ENCODE data around the gene ATG2A. TPM values are rescaled to one million over a fixed set of nuclear protein-coding genes. Genes with fewer than 3 reads are reported as not detected.
A peak's percentile ranks its signal among the peaks of the same experiment; 100 is the strongest.

ATG2A gene
- total and polyA plus RNA-seq, 2 experiments from 2014 or later = 11.7 to 18.1 TPM

GRCh38 chr11:64923944-64924909 is 7.2 kb upstream of the ATG2A start, which contains the start of gene PPP2R5B:
PPP2R5B (plus strand) TSS chr11:64924689; CDS start chr11:64925735, 1,046 bp downstream.
- peak; percentile 96 for DNase-seq (ENCODE audit: low spot score)
- H4K20me1 ChIP-seq (ENCODE audit: insufficient read depth, poor library complexity, severe bottlenecking) = no peaks in the 10 kb centered on the region
- no peak for TF ChIP-seq CTCF (IDR thresholded peaks at IDR 0.05; ENCODE audit: poor library complexity)
- TF ChIP-seq EZH2 (IDR thresholded peaks at IDR 0.05; ENCODE audit: borderline replicate concordance) = no peak
- no peak for TF ChIP-seq EZH2phosphoT487 (IDR thresholded peaks at IDR 0.05; ENCODE audit: low read depth, severe bottlenecking, unreplicated experiment)
- H3K27ac ChIP-seq = peak within 1 kb of the TSS; percentile 89
- no peaks in the 10 kb centered on the region for H3K9me2 ChIP-seq (replicated peaks; ENCODE audit: insufficient read depth)
- peak within 1 kb of the TSS; percentile 86 for H2AFZ ChIP-seq
- peak within 1 kb of the TSS; percentile 89 for H3K4me2 ChIP-seq
- no peaks in the 10 kb centered on the region for H3K27me3 ChIP-seq
- H3K4me3 ChIP-seq = peak within 1 kb of the TSS; percentile 91
- H3K79me2 ChIP-seq = peaks cover 8% of the 10 kb centered on the region
- 4% methylated on average over 27 of the region's 47 CpGs for WGBS (ENCODE audit: low lambda C conversion rate, missing lambda C conversion rate)
- H3K9me3 ChIP-seq (ENCODE audit: low read depth) = no peaks in the 10 kb centered on the region
- H3K4me1 ChIP-seq (ENCODE audit: insufficient read depth) = peaks cover 3% of the 10 kb centered on the region
- H3K36me3 ChIP-seq (replicated peaks; ENCODE audit: insufficient read depth, low read depth) = no peaks in the 10 kb centered on the region

DNA sequence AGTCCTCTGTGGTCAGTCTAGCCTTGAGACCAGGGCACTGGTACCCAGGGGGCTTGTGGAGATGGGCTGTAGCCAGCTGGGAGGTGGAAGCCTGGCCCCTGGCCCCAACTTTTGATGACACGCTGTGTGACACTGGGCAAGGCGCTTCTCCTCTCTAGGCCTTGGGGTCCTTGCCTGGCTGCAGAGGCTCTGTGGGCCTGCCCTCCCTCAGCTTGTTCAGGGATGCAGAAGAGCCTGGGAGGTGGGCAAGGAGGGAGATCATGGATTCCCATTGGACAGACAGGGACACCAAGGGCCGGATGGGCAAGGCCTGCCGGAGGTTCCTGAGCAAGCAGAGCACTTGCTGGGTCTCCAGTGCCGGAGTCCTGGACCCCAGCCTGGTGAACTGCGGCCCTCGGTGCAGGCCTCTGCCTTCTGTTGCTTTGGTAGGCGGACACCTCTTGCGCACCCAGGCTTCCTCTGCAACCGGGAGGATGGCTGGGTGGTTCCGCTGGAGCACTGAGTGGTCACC is 6.2 kb upstream of the ATG2A start:
- WGBS (ENCODE audit: low lambda C conversion rate, missing lambda C conversion rate) = 96% methylated on average over 11 of the region's 11 CpGs
- TF ChIP-seq EZH2 (IDR thresholded peaks at IDR 0.05; ENCODE audit: borderline replicate concordance) (no peak), EZH2phosphoT487 (IDR thresholded peaks at IDR 0.05; ENCODE audit: low read depth, severe bottlenecking, unreplicated experiment) (no peak), CTCF (IDR thresholded peaks at IDR 0.05; ENCODE audit: poor library complexity) (no peak)
- H3K4me2 ChIP-seq = peak overlapping the region; percentile 89

DNA sequence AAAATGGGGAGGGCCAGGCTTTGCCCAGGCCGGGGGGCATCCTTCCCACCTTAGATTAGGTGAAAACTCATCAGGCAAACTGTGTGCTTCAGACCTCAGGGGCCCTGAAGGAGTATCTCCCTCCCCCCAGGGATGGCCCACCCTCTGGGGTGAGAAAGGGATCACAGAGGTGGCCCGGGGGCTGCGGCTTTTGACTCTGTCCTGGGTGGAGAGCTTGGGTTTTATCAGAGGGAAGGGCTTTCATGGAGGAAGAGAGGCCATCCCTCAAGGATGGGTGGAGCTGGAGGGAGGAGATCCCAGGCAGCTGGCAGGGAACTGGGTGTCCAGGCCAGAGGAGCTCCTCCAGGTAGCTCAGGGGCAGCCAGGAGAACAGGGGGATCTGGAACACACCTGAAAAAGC is 4.4 kb upstream of the ATG2A start:
- Histone ChIP-seq H2AFZ (no peak overlapping the region), H3K27ac (no peak overlapping the region), H3K27me3 (no peaks in the 10 kb centered on the region), H3K79me2 (peaks cover 15% of the 10 kb centered on the region), H3K9me3 (ENCODE audit: low read depth) (no peaks in the 10 kb centered on the region), H3K4me3 (no peak overlapping the region), H3K36me3 (replicated peaks; ENCODE audit: insufficient read depth, low read depth) (no peaks in the 10 kb centered on the region), H3K4me1 (ENCODE audit: insufficient read depth) (peaks cover 9% of the 10 kb centered on the region), H3K9me2 (replicated peaks; ENCODE audit: insufficient read depth) (no peaks in the 10 kb centered on the region), H3K4me2 (no peak overlapping the region), H4K20me1 (ENCODE audit: insufficient read depth, poor library complexity, severe bottlenecking) (no peaks in the 10 kb centered on the region)
- no peak for TF ChIP-seq CTCF (IDR thresholded peaks at IDR 0.05; ENCODE audit: poor library complexity)
- TF ChIP-seq EZH2 (IDR thresholded peaks at IDR 0.05; ENCODE audit: borderline replicate concordance) = no peak
- no peak for TF ChIP-seq EZH2phosphoT487 (IDR thresholded peaks at IDR 0.05; ENCODE audit: low read depth, severe bottlenecking, unreplicated experiment)
- WGBS (ENCODE audit: low lambda C conversion rate, missing lambda C conversion rate) = 75% methylated on average over 2 of the region's 3 CpGs
- no peak for DNase-seq (ENCODE audit: low spot score)

More for the DNA sequence above, 6.2 kb upstream of the ATG2A start:
- Histone ChIP-seq H2AFZ (no peak overlapping the region), H3K27me3 (no peaks in the 10 kb centered on the region), H3K79me2 (peaks cover 10% of the 10 kb centered on the region), H3K4me3 (no peak overlapping the region), H3K9me3 (ENCODE audit: low read depth) (no peaks in the 10 kb centered on the region), H4K20me1 (ENCODE audit: insufficient read depth, poor library complexity, severe bottlenecking) (no peaks in the 10 kb centered on the region), H3K27ac (no peak overlapping the region), H3K4me1 (ENCODE audit: insufficient read depth) (peaks cover 6% of the 10 kb centered on the region), H3K36me3 (replicated peaks; ENCODE audit: insufficient read depth, low read depth) (no peaks in the 10 kb centered on the region), H3K9me2 (replicated peaks; ENCODE audit: insufficient read depth) (no peaks in the 10 kb centered on the region)
- DNase-seq (ENCODE audit: low spot score) = no peak
